Stimulated activated naive CD8-positive, alpha-beta T cell treated with anti-CD3 and anti-CD28 coated beads, Interleukin-15, amount 100 ng/mL, for 72 hours (primary cell): ENCODE data around the gene MYBPHL.
A peak's percentile ranks its signal among the peaks of the same experiment; 100 is the strongest.

Source experiments
- ATAC-seq: fragments of 150-1000 bp; cut with Tn5 transposase; 2 replicates; pipeline ENCODE4 v1.10.0; 2021; ENCODE audit warnings: mild to moderate bottlenecking, moderate library complexity
- DNase-seq, 2 donors: peaks; one replicate each; pipeline ENCODE4 v3.0.0; 2021 to 2022
- H3K27ac Mint-ChIP-seq, 2 donors: one replicate each; pipeline ENCODE4 v1.8.0; 2022; ENCODE audit warnings: mild to moderate bottlenecking in 2 of 2, mixed read lengths in 2 of 2, moderate library complexity in 2 of 2
- H3K27me3 Mint-ChIP-seq: one replicate; pipeline ENCODE4 v1.8.0; 2022; ENCODE audit warnings: mixed read lengths
- H3K4me1 Mint-ChIP-seq: one replicate; pipeline ENCODE4 v1.8.0; 2022; ENCODE audit warnings: mild to moderate bottlenecking, mixed read lengths
- H3K4me3 Mint-ChIP-seq, 2 donors: one replicate each; pipeline ENCODE4 v1.8.0; 2022; ENCODE audit warnings: mild to moderate bottlenecking in 2 of 2, mixed read lengths in 2 of 2, moderate library complexity in 1 of 2
- H3K9me3 Mint-ChIP-seq, 2 donors: one replicate each; pipeline ENCODE4 v1.8.0; 2022; ENCODE audit warnings: mixed read lengths in 2 of 2

The MYBPHL gene

DNA sequence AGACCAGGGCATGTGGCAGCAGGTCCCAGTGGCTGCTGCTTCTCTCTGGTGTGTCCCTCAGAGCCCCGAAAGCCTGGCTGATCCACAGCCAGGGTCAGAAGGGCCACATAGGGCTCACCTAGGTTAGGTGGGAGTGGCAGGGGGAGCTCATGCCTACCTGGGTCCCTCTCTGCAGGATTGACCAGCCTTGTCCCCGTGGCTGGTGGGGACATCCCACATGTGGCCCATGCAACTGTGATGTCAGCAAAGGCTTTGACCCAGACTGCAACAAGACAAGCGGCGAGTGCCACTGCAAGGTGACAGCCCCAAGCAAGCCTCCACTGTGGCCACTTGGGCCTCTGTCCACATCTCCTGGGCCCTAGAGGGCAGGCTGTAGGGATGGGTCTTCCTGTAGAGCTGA is 41.8 kb downstream of the MYBPHL start:
- Mint-ChIP-seq H3K27ac (no peak overlapping the region), H3K4me1 (peaks cover 11% of the 10 kb centered on the region), H3K9me3 (no peaks in the 10 kb centered on the region), H3K4me3 (no peak overlapping the region), H3K27me3 (no peaks in the 10 kb centered on the region)
- DNase-seq (no peak), ATAC-seq (no peak)

DNA sequence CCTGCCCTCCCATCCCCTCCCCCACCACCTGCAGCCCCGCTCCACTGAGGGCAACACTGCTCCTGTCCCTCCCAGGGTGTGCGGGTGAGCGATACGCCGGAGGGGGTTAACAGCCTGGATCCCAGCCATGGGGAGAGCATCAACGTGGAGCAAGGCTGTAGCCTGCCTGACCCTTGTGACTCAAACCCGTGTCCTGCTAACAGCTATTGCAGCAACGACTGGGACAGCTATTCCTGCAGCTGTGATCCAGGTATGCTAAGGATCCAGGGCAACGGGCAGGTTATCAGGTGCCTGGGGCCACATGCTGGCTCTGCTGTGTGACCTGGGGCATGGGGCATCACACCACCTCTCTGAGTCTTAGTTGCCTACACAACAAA is 42.4 kb downstream of the MYBPHL start:
- DNase-seq (no peak), ATAC-seq (no peak)
- Mint-ChIP-seq H3K9me3 (no peaks in the 10 kb centered on the region), H3K27me3 (no peaks in the 10 kb centered on the region), H3K4me1 (peaks cover 11% of the 10 kb centered on the region), H3K4me3 (no peak overlapping the region), H3K27ac (peak overlapping the region in 1 of 2 donors; percentile 52)

DNA sequence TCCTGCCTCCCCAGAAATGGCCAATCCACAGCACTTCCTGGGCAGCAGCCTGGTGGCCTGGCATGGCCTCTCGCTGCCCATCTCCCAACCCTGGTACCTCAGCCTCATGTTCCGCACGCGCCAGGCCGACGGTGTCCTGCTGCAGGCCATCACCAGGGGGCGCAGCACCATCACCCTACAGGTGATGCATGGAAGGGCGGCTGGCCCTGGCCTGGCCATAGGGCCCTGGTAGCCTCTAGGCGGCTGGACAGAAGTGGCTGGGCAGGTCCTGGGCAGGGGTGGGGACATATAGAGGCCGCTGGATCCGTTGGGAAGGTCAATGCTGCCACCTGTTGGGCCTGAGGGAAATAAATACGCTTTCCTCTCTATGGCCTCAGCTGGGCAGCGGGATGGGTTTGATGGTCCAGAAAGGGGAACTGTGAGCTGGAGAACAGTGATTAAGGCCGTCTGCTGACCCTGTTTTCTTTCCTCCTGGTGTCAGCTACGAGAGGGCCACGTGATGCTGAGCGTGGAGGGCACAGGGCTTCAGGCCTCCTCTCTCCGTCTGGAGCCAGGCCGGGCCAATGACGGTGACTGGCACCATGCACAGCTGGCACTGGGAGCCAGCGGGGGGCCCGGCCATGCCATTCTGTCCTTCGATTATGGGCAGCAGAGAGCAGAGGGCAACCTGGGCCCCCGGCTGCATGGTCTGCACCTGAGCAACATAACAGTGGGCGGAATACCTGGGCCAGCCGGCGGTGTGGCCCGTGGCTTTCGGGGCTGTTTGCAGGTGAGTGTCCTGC is 43.0 kb downstream of the MYBPHL start:
- Mint-ChIP-seq H3K4me1 (peaks cover 11% of the 10 kb centered on the region), H3K4me3 (peak overlapping the region in 1 of 2 donors; percentile 11), H3K9me3 (no peaks in the 10 kb centered on the region), H3K27ac (peak overlapping the region in 1 of 2 donors; percentile 77), H3K27me3 (no peaks in the 10 kb centered on the region)
- peak; percentile 82 to 83 for DNase-seq
- ATAC-seq, result peak; percentile 90

DNA sequence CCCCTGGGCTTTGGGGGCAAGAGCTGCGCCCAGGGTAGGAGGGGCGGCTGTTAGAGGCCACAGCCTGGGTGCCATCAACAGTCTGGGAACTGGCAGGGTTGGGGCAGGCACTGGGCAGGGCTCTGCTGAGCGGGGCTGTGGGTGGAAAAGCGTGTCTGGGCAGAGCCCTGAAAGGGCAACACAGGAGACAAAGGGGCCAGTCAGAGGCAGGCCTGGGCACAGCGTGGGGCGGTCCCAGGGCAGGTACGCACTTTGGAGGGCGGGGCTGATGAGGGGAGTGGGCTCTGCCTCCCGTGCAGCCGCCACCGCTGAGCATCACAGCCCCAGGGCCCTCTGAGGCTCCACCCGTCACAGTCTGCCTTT is 43.6 kb downstream of the MYBPHL start:
- no peaks in the 10 kb centered on the region for H3K27me3 Mint-ChIP-seq
- ATAC-seq (peak; percentile 16), DNase-seq (no peak)
- H3K9me3 Mint-ChIP-seq, result no peaks in the 10 kb centered on the region
- H3K4me3 Mint-ChIP-seq, result peak overlapping the region in 1 of 2 donors; percentile 11
- H3K4me1 Mint-ChIP-seq, result peaks cover 11% of the 10 kb centered on the region
- H3K27ac Mint-ChIP-seq, result peak overlapping the region in 1 of 2 donors; percentile 77

DNA sequence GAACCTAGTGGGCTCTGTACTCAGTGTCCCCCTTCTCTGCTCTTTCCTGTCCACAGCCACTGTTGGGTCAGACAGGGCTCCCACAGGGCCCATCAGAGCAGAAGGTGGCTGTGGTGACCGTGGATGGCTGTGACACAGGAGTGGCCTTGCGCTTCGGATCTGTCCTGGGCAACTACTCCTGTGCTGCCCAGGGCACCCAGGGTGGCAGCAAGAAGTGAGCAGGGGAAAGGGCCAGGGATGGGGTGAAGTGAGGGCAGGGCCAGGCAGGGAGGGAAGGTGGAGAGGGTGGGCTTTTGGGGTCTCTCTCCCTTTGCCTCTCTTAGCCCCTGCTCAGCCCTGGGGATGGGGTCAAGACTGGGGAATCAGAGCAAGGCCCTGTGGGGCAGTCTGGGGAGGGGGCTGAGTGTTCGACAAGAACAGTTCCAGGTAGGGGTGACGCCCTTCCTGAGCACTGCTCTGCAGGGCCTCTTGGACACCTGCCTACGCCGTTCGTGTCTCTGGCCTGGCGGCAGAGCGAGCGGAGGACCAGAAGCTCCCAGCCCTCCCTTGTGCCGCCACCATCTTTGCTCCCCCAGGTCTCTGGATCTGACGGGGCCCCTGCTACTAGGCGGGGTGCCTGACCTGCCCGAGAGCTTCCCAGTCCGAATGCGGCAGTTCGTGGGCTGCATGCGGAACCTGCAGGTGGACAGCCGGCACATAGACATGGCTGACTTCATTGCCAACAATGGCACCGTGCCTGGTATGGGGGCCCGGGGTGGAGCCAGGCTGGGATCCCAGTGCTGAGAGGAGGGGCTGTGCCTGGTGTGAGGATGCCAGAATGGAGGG is 44.4 kb downstream of the MYBPHL start:
- Mint-ChIP-seq H3K9me3 (no peaks in the 10 kb centered on the region), H3K4me3 (no peak overlapping the region)

DNA sequence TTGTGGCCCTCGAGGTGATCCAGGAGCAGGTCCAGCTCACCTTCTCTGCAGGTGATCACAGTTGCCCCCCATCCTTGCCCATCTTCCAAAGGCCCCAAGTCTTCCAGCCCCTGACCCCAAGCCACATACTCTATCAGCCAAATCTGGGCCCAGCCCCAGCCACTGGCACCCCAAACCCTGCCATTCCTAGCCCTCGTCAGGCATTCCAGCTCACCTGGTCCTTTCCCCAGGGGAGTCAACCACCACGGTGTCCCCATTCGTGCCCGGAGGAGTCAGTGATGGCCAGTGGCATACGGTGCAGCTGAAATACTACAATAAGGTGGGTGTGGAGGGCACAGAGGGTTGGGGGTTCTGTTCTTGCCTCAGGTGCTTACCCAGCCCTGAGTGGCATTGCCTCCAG is 45.2 kb downstream of the MYBPHL start:
- H3K27ac Mint-ChIP-seq, result no peak overlapping the region
- no peaks in the 10 kb centered on the region for H3K27me3 Mint-ChIP-seq
- no peak overlapping the region for H3K4me3 Mint-ChIP-seq
- H3K9me3 Mint-ChIP-seq, result no peaks in the 10 kb centered on the region
- DNase-seq (no peak), ATAC-seq (no peak)
- H3K4me1 Mint-ChIP-seq, result peaks cover 20% of the 10 kb centered on the region

More for the DNA sequence above, 44.4 kb downstream of the MYBPHL start:
- no peak for DNase-seq
- ATAC-seq, result no peak
- Mint-ChIP-seq H3K27ac (no peak overlapping the region), H3K4me1 (peaks cover 16% of the 10 kb centered on the region), H3K27me3 (no peaks in the 10 kb centered on the region)

DNA sequence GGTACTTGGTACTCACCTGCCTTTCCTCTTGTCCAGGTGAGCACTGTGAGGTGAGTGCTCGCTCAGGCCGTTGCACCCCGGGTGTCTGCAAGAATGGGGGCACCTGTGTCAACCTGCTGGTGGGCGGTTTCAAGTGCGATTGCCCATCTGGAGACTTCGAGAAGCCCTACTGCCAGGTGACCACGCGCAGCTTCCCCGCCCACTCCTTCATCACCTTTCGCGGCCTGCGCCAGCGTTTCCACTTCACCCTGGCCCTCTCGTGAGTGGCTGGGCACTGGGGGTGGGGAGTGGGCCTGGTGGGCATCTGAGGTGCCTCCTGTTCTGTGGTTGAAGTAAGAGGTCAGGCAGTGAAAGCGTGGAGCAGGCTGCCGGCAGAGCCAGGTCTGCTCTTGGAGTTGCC is 45.8 kb downstream of the MYBPHL start:
- peaks cover 20% of the 10 kb centered on the region for H3K4me1 Mint-ChIP-seq
- ATAC-seq (no peak), DNase-seq (no peak)
- no peaks in the 10 kb centered on the region for H3K9me3 Mint-ChIP-seq
- no peaks in the 10 kb centered on the region for H3K27me3 Mint-ChIP-seq
- no peak overlapping the region for H3K4me3 Mint-ChIP-seq
- no peak overlapping the region for H3K27ac Mint-ChIP-seq

DNA sequence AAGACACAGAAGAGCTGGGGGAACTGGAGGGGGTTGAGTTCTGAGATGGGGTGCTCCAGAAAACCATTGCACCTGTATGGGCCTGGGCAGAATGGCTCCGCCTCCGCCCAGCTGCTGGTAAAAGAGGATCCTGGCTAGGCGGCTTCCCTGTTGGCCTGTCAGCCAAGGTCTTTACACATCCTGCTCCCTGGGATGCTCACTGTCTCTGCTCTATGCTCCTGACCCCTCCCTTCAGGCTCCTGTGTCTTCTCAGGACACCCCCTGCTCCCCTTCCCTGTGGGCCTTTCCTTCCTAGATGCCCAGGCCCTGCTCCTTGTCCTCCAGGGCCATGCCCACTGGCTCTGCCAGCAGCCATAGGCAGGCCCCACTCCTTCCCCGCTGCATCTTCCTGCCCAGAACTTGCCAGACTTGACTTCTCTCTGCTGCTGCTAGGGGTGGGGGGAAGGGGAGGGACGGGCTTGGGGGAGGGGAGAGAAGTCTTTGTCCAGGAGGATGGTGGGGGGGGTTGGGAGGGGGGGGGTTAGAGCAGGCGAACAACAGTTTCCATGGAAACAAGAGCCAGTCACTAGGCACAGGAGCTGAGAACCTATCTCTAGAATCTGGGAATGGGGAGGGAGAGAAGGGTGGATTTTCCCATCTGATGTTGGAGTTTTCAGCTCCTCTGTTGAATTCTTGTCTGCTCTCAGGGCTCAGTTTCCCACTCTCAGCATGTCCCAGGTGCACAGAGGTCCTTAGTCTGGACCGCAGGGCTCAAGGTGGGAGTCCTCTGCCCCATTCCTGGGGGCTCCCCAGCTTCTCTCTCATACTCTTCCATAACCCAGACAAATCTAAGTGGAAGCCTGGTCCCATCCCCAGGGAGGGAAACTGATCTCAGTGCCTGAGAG is 46.9 kb downstream of the MYBPHL start:
- ATAC-seq (no peak), DNase-seq (no peak)
- peak overlapping the region in 1 of 2 donors; percentile 58 for H3K27ac Mint-ChIP-seq
- peaks cover 20% of the 10 kb centered on the region for H3K4me1 Mint-ChIP-seq
- no peaks in the 10 kb centered on the region for H3K9me3 Mint-ChIP-seq
- H3K4me3 Mint-ChIP-seq, result no peak overlapping the region
- H3K27me3 Mint-ChIP-seq, result no peaks in the 10 kb centered on the region

DNA sequence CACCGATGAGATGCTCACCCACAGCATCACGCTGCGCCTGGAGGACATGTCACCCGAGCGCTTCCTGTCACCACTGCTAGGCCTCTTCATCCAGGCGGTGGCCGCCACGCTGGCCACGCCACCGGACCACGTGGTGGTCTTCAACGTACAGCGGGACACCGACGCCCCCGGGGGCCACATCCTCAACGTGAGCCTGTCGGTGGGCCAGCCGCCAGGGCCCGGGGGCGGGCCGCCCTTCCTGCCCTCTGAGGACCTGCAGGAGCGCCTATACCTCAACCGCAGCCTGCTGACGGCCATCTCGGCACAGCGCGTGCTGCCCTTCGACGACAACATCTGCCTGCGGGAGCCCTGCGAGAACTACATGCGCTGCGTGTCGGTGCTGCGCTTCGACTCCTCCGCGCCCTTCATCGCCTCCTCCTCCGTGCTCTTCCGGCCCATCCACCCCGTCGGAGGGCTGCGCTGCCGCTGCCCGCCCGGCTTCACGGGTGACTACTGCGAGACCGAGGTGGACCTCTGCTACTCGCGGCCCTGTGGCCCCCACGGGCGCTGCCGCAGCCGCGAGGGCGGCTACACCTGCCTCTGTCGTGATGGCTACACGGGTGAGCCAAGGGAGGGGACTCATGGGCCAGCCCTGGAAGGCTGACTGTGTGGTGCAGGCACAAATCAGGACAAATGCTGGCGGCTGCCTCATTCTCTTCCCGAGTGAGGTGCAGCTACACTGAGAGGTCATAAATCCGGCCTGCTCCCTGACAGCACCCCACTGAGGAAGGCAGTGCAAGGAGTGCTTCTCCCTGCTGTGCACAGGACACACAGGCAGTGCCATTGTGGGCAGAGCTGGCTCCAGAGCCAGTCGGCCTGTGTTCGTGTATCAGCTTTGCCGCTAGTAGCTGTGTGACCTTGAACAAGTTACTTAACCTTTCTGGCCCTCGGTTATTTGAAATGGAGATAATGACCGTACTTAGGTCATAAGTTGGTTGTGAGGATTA is 48.0 kb downstream of the MYBPHL start:
- no peak overlapping the region for H3K4me3 Mint-ChIP-seq
- peaks cover 24% of the 10 kb centered on the region for H3K4me1 Mint-ChIP-seq

DNA sequence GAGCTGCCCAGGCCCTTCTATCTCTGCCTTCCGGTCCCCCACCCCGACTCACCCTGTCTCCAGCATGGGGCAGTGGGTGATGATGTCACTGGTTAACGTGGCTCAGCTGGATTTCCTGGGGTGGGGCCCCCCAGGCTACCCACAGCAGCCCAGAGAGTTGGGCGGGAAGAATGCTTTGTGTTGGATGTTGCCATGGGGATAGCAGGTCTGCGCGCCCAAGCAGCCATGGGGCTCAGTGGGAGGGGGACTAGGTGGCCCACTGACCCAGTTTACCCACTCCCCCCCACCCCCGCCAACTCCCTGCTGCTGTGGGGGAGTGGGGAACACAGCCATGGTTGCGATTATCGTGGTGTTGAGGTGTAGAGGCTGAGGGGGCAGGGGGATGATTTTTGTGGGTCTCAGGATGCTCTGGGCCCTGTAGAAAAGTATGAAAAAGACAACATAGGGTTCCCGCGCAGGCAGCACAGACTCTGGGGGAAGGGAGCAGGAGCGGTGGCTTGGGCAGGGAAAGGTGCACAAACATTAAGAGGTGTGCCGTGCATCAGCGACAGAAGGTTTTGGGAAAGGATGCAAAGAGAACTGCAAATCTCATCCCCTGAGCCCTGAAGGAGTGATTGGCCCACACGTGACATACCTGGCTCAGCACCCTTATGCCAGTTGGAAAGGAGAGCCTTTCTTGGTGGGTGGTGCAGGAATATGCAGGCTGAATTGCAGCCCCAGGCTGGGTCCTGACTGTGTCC is 49.0 kb downstream of the MYBPHL start:
- peaks cover 21% of the 10 kb centered on the region for H3K4me1 Mint-ChIP-seq
- DNase-seq (no peak), ATAC-seq (no peak)
- H3K27ac Mint-ChIP-seq, result no peak overlapping the region
- no peaks in the 10 kb centered on the region for H3K27me3 Mint-ChIP-seq
- no peak overlapping the region for H3K4me3 Mint-ChIP-seq
- H3K9me3 Mint-ChIP-seq, result no peaks in the 10 kb centered on the region

More for the DNA sequence above, 48.0 kb downstream of the MYBPHL start:
- ATAC-seq, result no peak
- Mint-ChIP-seq H3K9me3 (no peaks in the 10 kb centered on the region), H3K27me3 (no peaks in the 10 kb centered on the region), H3K27ac (no peak overlapping the region)
- DNase-seq, result no peak

DNA sequence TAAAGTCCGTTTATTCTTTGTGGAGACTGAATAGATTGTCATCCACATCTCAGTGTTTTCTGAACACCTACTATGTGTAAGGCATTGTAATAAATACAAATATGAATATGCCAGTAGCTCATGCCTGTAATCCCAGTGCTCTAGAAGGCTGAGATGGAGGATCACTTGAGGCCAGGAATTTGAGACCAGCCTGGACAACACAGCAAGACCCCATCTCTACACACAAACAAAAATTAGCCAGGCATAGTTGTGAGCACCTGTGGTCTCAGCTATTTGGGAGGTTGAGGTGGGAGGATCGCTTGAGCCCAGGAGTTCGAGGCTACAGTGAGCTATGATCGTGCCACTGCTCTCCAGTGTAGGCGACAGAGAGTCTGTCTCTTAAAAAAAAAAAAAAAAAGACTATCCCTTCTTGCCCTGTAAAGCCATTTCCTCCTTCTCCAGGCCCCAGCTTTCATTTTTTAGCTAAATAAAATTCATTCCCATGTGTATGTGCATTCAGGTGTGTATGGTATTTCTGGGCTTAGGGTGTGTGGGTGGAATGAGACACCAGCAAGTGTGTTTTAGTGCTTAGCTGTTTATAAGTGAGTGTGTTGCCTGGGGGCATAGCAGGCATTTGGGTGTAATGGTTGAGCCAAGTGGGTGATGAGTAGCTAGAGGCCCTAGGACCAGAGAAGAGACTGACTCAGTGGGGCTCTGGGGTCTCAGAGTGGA is 49.7 kb downstream of the MYBPHL start:
- no peaks in the 10 kb centered on the region for H3K9me3 Mint-ChIP-seq
- H3K27me3 Mint-ChIP-seq, result no peaks in the 10 kb centered on the region
- ATAC-seq, result no peak
- no peak overlapping the region for H3K4me3 Mint-ChIP-seq
- no peak for DNase-seq
- H3K4me1 Mint-ChIP-seq, result peaks cover 21% of the 10 kb centered on the region
- H3K27ac Mint-ChIP-seq, result no peak overlapping the region

DNA sequence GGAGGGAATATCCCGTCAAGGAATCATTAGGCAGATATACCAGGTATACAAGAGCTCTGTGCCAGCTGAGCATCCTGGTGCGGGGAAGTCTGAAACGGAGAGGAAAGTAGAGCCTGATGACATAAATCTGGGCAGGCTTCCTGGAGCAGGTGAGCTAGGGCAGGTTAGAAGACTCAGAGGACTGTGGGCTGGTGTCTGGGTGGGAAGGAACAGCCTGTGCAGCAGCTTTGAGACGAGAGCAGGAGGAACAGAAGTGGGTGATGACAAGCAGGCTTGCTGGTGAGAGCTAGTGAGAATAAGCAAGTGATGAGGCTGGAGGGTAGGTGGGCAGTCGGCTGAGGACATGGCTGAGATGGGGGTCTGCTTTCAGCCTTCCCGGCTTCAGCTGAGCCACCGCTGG is 50.7 kb downstream of the MYBPHL start:
- no peaks in the 10 kb centered on the region for H3K9me3 Mint-ChIP-seq
- no peak for DNase-seq
- H3K4me1 Mint-ChIP-seq, result peaks cover 27% of the 10 kb centered on the region
- no peak overlapping the region for H3K27ac Mint-ChIP-seq
- H3K27me3 Mint-ChIP-seq, result peaks cover 2% of the 10 kb centered on the region
- no peak overlapping the region for H3K4me3 Mint-ChIP-seq
- no peak for ATAC-seq

DNA sequence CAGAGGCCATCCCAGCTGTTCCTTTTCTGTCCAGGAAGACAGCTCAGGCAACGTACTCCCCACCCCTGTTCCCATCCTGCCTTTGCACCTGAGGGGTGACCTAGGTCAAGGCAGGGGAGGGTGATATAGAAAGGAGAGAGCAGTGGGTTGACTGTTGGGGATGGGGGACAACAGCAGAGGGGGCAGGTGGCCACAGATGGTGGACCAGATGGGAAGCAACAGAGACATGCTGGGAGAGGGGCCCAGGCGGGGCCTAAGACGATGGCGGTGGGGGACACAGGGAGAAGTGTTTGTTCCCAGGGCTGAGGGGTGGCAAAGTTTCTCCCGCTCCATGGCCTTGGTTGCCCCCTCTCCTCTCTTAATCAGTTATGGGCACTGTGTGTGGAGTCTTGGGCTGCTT is 51.1 kb downstream of the MYBPHL start:
- H3K4me1 Mint-ChIP-seq, result peaks cover 31% of the 10 kb centered on the region
- no peaks in the 10 kb centered on the region for H3K9me3 Mint-ChIP-seq
- ATAC-seq (no peak), DNase-seq (no peak)
- no peak overlapping the region for H3K4me3 Mint-ChIP-seq
- H3K27ac Mint-ChIP-seq, result peak overlapping the region in 1 of 2 donors; percentile 74
- H3K27me3 Mint-ChIP-seq, result peaks cover 6% of the 10 kb centered on the region
